Upper lobe of left lung (tissue), 6 donors: ENCODE data around the gene EDC4. TPM values are rescaled to one million over a fixed set of nuclear protein-coding genes. Genes with fewer than 3 reads are reported as not detected.

ENCODE experiments used
- ATAC-seq, 2 donors: fragments of 200-7000 bp; cut with Tn5 transposase; one replicate each; pipeline ENCODE4 v1.9.1; 2022; ENCODE audit warnings: mild to moderate bottlenecking in 2 of 2, moderate library complexity in 2 of 2; ENCODE audit not compliant: low FRiP score in 2 of 2
- DNase-seq, 2 donors: peaks; one replicate each; pipeline ENCODE4 v3.0.0-alpha.2; 2019 to 2020
- H3K27ac ChIP-seq, 4 donors: fragments of 200-600 bp; sonication (generic); one replicate each; pipeline ENCODE4 v1.5.1; 2016 to 2019
- H3K27me3 ChIP-seq, 4 donors: fragments of 200-600 bp; sonication (generic); one replicate each; pipeline ENCODE4 v1.5.1; 2017 to 2019
- H3K36me3 ChIP-seq, 4 donors: fragments of 200-600 bp; sonication (generic); one replicate each; pipeline ENCODE4 v1.5.1; 2016 to 2019
- H3K4me1 ChIP-seq, 4 donors: fragments of 200-600 bp; sonication (generic); one replicate each; pipeline ENCODE4 v1.5.1; 2018 to 2019
- H3K4me3 ChIP-seq, 4 donors: fragments of 200-600 bp; sonication (generic); one replicate each; pipeline ENCODE4 v1.5.1; 2017 to 2019; ENCODE audit warnings: mild to moderate bottlenecking in 2 of 4, moderate library complexity in 1 of 4
- H3K9me3 ChIP-seq, 4 donors: fragments of 200-600 bp; sonication (generic); one replicate each; pipeline ENCODE4 v1.5.1; 2018 to 2019
- EP300 ChIP-seq, 4 donors: sonication (generic); formaldehyde crosslinking; IDR thresholded peaks; one replicate each; pipeline ENCODE4 v1.5.1; 2017; ENCODE audit warnings: antibody characterized with exemption in 4 of 4, control low read depth in 2 of 4
- POLR2A ChIP-seq, 4 donors: fragments of 450-650 bp; IDR thresholded peaks; one replicate each; pipeline ENCODE4 v1.5.1; 2016 to 2017; ENCODE audit warnings: antibody characterized with exemption in 4 of 4, mild to moderate bottlenecking in 2 of 4
- POLR2AphosphoS5 ChIP-seq, 2 donors: sonication (generic); formaldehyde crosslinking; IDR thresholded peaks; one replicate each; pipeline ENCODE4 v1.5.1; 2017; ENCODE audit warnings: antibody characterized with exemption in 2 of 2
- WGBS, 2 donors: methylation state at CpG; one replicate each; pipeline ENCODE4 v1.1.5; 2017 to 2018; 5-methylcytosine and 5-hydroxymethylcytosine counted together
- total RNA-seq, 6 donors: library from RNA; depleted of rRNA in 4 of 6; stranded (reverse); fragments of >200 nt in 4 of 6; gene quantifications; one replicate each; pipeline versions ENCODE4 v1.1.0 to v1.2.1, GENCODE V29; 2016 to 2021
- TF ChIP-seq, protein P1 (sequence below), 6 experiments: fragments of 450-650 bp in 4 of 6; fragments of 200-600 bp in 2 of 6; sonication (generic) in 2 of 6; IDR thresholded peaks; one replicate each; pipeline ENCODE4 v1.5.1; 2016 to 2019; ENCODE audit warnings: antibody characterized with exemption in 6 of 6
- donor health status: DM: no; HTN: no; CAD: no; lungs with moderate emphysema.
- donor health status: DM: no; HTN: yes; CAD: no; lungs with severe emphysema.

Gene EDC4
- total RNA-seq, 6 donors from 2014 or later: 41.6 to 101 (median 65.0) TPM

DNA sequence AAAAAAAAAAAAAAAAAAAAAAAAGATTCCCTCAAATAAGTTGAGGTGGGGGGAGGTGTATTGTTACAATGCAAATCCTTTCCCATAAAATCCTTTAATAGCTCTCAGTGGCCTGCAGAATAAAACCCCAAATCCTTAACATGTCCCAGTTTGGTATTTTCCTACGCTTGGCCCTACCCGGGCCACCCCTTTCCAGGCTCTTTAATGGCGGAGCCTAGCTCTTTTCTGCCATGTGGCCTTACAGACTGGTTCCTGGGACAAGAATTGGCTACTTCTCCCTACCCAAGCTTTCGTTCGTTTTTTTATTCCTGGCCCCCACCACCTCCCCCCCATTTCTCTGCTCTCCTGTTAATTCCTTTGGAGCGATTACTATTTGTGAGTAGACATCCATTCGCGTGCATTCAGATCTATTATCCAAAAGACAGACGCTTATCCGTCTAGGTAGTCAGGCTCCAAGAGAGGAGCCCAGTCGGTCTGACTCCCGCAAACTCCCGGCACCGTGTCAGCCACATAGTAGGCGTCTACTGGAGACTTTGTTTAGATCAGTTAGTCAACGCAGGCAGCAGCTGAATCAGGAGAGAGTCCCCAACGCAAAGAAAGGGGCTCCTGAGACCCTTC is 31.5 kb upstream of the EDC4 start:
- 53 to 60% methylated on average over 16 to 17 of the region's 17 CpGs for WGBS, 2 donors
- no peaks in the 10 kb centered on the region for H3K9me3 ChIP-seq
- H3K4me3 ChIP-seq: peak overlapping the region in 3 of 4 donors; percentile 76 to 90 (median 80)
- ATAC-seq (no peak), DNase-seq (no peak)
- peaks cover 31 to 42% (median 36%) of the 10 kb centered on the region in 4 donors for H3K4me1 ChIP-seq
- H3K27me3 ChIP-seq: no peaks in the 10 kb centered on the region
- no peaks in the 10 kb centered on the region for H3K36me3 ChIP-seq
- H3K27ac ChIP-seq: peak overlapping the region; percentile 98 to 100 (median 99)
- no peak for TF ChIP-seq EP300 (IDR thresholded peaks at IDR 0.05)

DNA sequence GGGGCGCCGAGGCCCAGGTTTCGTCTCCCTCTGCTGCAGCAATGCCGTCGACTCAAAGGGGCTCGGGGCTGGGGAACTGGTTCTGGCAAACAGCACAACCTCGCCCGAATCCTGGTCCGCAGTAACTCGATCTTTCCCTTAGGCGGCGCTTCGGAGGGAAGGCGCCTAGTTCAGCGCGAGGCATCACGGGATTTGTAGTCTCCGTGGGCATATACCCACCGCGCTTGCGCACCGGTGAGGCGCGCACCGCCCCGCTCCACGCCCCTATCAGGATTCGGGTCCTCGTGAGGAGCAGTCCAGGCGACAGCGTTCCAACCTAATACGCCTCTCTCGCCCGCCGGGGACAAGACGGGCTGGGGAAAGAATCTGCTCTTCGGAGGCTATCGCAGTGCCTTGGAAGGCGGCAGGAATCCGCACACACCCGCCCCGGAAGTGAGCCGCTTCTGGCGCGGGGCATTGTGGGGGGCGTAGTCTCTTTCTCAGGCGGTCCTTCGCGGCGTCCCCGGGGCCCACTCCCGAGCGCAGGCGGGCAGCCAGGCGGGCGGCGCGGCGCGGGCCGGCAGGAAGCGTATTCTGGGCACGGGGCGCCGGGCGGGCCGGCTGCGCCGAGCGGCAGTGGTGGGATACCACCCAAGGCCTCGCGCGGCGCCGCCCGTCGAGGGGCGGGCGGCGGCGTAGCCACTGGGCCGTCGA is 30.9 kb upstream of the EDC4 start, which contains the start of gene THAP11:
THAP11 (plus strand) TSS at position 505 of the 693 bp plus-strand sequence. CDS start 235 bp downstream, outside the sequence.
- H3K27me3 ChIP-seq: no peaks in the 10 kb centered on the region
- H3K27ac ChIP-seq: peak within 1 kb of the TSS; percentile 98 to 100 (median 99)
- H3K4me3 ChIP-seq: peak within 1 kb of the TSS; percentile 76 to 90 (median 78)
- H3K9me3 ChIP-seq: no peaks in the 10 kb centered on the region
- DNase-seq (peak; percentile 96), ATAC-seq (peak; percentile 90 to 95)
- TF ChIP-seq, protein P1, sequence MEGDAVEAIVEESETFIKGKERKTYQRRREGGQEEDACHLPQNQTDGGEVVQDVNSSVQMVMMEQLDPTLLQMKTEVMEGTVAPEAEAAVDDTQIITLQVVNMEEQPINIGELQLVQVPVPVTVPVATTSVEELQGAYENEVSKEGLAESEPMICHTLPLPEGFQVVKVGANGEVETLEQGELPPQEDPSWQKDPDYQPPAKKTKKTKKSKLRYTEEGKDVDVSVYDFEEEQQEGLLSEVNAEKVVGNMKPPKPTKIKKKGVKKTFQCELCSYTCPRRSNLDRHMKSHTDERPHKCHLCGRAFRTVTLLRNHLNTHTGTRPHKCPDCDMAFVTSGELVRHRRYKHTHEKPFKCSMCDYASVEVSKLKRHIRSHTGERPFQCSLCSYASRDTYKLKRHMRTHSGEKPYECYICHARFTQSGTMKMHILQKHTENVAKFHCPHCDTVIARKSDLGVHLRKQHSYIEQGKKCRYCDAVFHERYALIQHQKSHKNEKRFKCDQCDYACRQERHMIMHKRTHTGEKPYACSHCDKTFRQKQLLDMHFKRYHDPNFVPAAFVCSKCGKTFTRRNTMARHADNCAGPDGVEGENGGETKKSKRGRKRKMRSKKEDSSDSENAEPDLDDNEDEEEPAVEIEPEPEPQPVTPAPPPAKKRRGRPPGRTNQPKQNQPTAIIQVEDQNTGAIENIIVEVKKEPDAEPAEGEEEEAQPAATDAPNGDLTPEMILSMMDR (IDR thresholded peaks at IDR 0.05): peak; percentile 77 to 97 (median 94)
- TF ChIP-seq EP300 (IDR thresholded peaks at IDR 0.05) (no peak), POLR2AphosphoS5 (IDR thresholded peaks at IDR 0.05) (peak; percentile 55 to 65), POLR2A (IDR thresholded peaks at IDR 0.05) (peak in 2 of 4 donors; percentile 74 to 78)
- 0% methylated on average over 38 of the region's 83 CpGs; no CpG with 5 or more reads in 1 of the 2 donors for WGBS, 2 donors
- H3K4me1 ChIP-seq: peaks cover 31 to 42% (median 37%) of the 10 kb centered on the region in 4 donors
- no peaks in the 10 kb centered on the region for H3K36me3 ChIP-seq

DNA sequence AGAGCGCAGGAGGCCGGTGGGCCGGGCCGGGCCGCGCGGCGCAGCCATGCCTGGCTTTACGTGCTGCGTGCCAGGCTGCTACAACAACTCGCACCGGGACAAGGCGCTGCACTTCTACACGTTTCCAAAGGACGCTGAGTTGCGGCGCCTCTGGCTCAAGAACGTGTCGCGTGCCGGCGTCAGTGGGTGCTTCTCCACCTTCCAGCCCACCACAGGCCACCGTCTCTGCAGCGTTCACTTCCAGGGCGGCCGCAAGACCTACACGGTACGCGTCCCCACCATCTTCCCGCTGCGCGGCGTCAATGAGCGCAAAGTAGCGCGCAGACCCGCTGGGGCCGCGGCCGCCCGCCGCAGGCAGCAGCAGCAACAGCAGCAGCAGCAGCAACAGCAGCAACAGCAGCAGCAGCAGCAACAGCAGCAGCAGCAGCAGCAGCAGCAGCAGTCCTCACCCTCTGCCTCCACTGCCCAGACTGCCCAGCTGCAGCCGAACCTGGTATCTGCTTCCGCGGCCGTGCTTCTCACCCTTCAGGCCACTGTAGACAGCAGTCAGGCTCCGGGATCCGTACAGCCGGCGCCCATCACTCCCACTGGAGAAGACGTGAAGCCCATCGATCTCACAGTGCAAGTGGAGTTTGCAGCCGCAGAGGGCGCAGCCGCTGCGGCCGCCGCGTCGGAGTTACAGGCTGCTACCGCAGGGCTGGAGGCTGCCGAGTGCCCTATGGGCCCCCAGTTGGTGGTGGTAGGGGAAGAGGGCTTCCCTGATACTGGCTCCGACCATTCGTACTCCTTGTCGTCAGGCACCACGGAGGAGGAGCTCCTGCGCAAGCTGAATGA is 30.1 kb upstream of the EDC4 start:
- DNase-seq (peak; percentile 48 to 90), ATAC-seq (peak in 1 of 2 donors; percentile 39)
- TF ChIP-seq POLR2A (IDR thresholded peaks at IDR 0.05) (peak in 1 of 4 donors; percentile 1), POLR2AphosphoS5 (IDR thresholded peaks at IDR 0.05) (no peak)
- TF ChIP-seq, protein P1 (IDR thresholded peaks at IDR 0.05): peak in 2 of 6 experiments; percentile 8 to 42
- H3K27ac ChIP-seq: peak overlapping the region; percentile 98 to 100 (median 99)
- no peaks in the 10 kb centered on the region for H3K36me3 ChIP-seq
- no peaks in the 10 kb centered on the region for H3K27me3 ChIP-seq
- WGBS, 2 donors: 1 to 2% methylated on average over 21 to 24 of the region's 67 CpGs
- no peaks in the 10 kb centered on the region for H3K9me3 ChIP-seq
- peaks cover 35 to 49% (median 40%) of the 10 kb centered on the region in 4 donors for H3K4me1 ChIP-seq
- H3K4me3 ChIP-seq: peak overlapping the region; percentile 76 to 90 (median 78)

DNA sequence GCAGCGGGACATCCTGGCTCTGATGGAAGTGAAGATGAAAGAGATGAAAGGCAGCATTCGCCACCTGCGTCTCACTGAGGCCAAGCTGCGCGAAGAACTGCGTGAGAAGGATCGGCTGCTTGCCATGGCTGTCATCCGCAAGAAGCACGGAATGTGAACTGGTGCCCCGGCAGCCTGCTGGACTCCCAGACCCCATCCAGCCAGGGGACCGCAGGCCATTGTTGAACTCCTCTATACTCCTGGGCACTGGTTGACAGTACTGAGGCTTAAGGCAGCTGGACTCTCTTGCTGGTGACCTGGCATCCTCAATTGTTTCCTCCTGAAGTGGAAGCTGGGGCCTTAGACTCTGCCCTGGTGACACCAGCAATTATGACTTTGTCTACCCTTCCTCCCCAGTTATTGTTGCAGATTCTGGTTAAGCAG is 29.5 kb upstream of the EDC4 start:
- H3K27ac ChIP-seq: peak overlapping the region; percentile 98 to 100 (median 99)
- TF ChIP-seq, protein P1 (IDR thresholded peaks at IDR 0.05): peak in 1 of 6 experiments; percentile 2
- TF ChIP-seq POLR2A (IDR thresholded peaks at IDR 0.05): no peak
- no peaks in the 10 kb centered on the region for H3K27me3 ChIP-seq
- peaks cover 42 to 55% (median 46%) of the 10 kb centered on the region in 4 donors for H3K4me1 ChIP-seq
- no peaks in the 10 kb centered on the region for H3K36me3 ChIP-seq
- WGBS, 2 donors: 20 to 22% methylated on average over 10 to 11 of the region's 11 CpGs
- H3K9me3 ChIP-seq: no peaks in the 10 kb centered on the region
- no peak for ATAC-seq
- no peak for DNase-seq
- peak overlapping the region; percentile 76 to 90 (median 78) for H3K4me3 ChIP-seq
